Measurements from ENCODE around the gene NTRK3. TPM values are rescaled to one million over a fixed set of nuclear protein-coding genes. Genes with fewer than 3 reads are reported as not detected.

The NTRK3 gene
- total RNA-seq, 1 donor from 2014 or later: not detected

DNA sequence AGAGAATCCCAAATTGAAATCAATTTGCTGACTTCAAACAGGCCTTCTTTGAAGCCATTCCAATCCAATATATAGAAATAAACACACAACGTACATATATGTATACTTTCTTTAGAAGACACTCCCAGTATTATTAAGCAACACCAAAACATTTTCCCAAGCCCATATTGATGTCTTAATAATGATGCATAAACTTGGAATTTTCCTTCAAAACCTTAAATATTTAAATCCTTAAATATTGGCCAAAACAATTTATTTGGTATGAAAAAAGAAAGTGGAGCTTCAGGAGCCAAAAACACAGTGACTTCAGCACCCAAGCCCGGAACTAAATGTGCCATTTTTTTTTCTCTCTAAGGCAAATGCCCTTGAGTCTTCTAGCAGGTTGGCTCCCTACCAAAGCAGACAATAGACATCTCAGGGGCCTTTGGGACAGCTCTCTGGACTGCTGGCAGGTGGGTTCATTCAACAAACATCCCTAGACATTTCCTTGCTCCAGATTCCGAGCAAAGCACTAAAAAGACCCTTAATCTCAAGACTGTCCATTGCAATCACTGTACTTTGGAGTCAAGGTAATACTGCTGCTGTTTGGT is 384.7 kb downstream of the NTRK3 start:
- no peak for DNase-seq (ENCODE audit: low read depth)
- H3K4me3 ChIP-seq (ENCODE audit: low read depth, low read length): no peak overlapping the region
- TF ChIP-seq, protein P1, sequence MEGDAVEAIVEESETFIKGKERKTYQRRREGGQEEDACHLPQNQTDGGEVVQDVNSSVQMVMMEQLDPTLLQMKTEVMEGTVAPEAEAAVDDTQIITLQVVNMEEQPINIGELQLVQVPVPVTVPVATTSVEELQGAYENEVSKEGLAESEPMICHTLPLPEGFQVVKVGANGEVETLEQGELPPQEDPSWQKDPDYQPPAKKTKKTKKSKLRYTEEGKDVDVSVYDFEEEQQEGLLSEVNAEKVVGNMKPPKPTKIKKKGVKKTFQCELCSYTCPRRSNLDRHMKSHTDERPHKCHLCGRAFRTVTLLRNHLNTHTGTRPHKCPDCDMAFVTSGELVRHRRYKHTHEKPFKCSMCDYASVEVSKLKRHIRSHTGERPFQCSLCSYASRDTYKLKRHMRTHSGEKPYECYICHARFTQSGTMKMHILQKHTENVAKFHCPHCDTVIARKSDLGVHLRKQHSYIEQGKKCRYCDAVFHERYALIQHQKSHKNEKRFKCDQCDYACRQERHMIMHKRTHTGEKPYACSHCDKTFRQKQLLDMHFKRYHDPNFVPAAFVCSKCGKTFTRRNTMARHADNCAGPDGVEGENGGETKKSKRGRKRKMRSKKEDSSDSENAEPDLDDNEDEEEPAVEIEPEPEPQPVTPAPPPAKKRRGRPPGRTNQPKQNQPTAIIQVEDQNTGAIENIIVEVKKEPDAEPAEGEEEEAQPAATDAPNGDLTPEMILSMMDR (conservative IDR thresholded peaks at IDR 0.05; ENCODE audit: low read depth, low read length): no peak

DNA sequence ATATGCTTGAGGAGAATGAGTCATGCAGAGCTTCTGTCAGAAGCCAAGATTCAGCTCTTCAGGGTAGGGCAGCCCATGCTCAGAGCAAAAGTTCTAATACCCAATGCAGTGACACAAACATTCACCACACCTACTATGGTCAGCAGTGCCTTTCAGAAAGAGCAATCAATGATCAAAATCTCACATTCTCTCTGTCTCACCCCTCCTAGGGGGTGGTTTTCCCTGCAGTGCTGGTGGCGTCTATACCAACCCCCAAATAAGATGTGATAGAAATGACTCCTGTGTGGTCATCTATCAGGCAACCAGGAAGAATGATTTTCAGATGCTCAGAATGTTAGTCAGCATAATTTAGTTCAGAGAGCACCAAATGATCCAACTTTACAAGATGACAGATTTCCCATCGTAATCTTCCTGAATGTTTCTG is 385.3 kb downstream of the NTRK3 start:
- TF ChIP-seq, protein P1 (conservative IDR thresholded peaks at IDR 0.05; ENCODE audit: low read depth, low read length): no peak
- no peak overlapping the region for H3K4me3 ChIP-seq (ENCODE audit: low read depth, low read length)
- DNase-seq (ENCODE audit: low read depth): no peak

DNA sequence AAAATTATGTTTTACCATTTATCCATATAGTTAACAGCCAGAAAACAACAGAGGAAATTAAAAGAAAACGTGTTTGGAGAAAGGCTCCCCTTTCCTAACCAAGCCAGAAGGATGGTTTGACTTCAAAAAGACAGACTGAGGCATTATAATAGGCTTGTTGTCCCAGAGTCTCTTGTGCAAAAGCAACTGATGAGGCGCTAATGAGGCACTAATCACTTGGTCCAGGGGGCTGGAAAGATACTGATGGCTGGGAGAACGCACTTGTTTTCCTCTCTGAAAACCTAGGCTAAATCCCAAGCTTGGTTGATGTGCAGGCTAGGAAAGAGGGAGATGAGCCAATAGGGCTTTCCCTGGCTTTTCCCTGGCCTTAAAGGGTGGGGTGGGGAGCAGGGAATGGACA is 389.6 kb downstream of the NTRK3 start:
- TF ChIP-seq, protein P1 (conservative IDR thresholded peaks at IDR 0.05; ENCODE audit: low read depth, low read length): no peak
- H3K4me3 ChIP-seq (ENCODE audit: low read depth, low read length): no peak overlapping the region
- no peak for DNase-seq (ENCODE audit: low read depth)

DNA sequence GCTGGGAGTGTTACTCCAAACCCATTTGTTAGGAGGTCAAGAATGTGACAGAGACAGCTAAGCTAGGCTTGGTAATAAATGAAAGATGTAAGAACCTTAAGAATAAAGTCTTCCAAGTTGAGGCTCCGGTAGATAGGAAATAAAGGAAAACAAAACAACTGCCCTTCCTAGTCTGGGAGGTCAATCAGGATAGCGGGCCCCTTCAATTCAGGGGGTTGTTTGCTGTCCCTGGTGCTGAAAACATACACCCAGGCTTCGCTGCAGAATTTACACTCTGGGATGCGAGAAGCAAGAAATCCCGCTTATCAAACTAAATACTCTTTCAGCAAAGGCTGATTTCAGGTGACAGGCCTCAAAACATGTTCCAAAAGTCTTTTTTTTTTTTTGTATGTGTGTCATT is 393.4 kb downstream of the NTRK3 start:
- TF ChIP-seq, protein P1 (conservative IDR thresholded peaks at IDR 0.05; ENCODE audit: low read depth, low read length): no peak
- H3K4me3 ChIP-seq (ENCODE audit: low read depth, low read length): no peak overlapping the region
- DNase-seq (ENCODE audit: low read depth): no peak

DNA sequence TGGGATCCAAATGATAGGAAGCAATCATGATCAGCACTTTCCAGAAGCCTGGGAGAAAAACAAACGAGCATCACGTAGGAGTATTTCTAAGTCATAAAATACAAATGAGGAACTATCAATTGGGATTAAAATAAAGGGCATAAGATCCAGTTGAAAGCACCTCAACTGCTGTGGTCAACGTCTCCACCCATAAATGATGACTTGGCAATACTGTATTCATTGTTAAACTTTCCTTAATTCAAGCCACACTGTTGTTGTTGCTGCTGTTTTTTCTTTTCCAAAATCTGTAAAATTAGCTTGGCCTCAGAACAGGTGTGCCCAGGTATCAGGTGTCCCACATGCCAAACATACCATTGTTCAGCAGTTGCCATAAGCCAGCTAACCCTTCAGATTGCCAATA is 395.8 kb downstream of the NTRK3 start:
- TF ChIP-seq, protein P1 (conservative IDR thresholded peaks at IDR 0.05; ENCODE audit: low read depth, low read length): no peak
- no peak overlapping the region for H3K4me3 ChIP-seq (ENCODE audit: low read depth, low read length)
- DNase-seq (ENCODE audit: low read depth): no peak

DNA sequence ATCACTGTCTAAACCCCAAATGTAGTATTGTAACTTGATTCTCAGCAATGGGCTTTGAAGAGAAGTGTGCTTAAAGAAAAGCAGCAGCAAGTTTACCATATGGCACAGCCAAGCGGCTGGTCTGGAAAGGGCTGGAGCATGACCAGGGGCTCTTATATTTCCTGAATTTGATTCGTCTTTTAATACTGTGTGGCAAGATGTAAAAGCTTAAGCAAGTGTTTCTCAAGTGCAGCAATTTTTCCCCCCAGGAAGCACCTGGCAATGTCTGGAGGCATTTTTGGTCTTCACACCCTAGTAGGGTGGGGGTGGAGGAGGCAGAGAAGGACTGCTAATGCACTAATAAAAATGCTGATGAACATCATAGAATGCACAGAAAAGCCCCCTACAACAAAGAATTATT is 397.9 kb downstream of the NTRK3 start:
- TF ChIP-seq, protein P1 (conservative IDR thresholded peaks at IDR 0.05; ENCODE audit: low read depth, low read length): no peak
- no peak overlapping the region for H3K4me3 ChIP-seq (ENCODE audit: low read depth, low read length)
- DNase-seq (ENCODE audit: low read depth): no peak

DNA sequence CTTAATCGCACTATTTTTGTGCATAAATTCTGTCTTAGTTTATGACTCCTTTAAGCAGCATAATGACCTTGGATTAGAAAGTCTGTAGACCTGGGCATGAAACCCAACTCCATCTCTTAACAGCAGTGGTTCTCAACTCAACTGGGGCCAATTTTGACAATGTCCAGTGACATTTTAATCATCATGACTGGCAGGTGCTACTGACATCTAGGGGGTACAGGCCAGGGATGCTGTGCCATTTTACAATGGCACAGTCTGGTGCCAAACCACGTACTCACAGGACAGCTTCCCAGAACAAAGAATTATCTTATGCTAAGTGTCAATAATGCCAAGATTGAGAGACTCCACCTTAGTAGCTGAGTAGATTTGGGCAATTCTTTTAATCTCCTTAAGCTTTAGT is 405.0 kb downstream of the NTRK3 start:
- TF ChIP-seq, protein P1 (conservative IDR thresholded peaks at IDR 0.05; ENCODE audit: low read depth, low read length): no peak
- DNase-seq (ENCODE audit: low read depth): no peak
- no peak overlapping the region for H3K4me3 ChIP-seq (ENCODE audit: low read depth, low read length)

Measured in epithelial cell of proximal tubule (primary cell).